ENCODE results near the gene VKORC1L1. TPM values are rescaled to one million over a fixed set of nuclear protein-coding genes. Genes with fewer than 3 reads are reported as not detected.
"Not testable (repeated sequence)": the region's sequence is repeated elsewhere in the genome, so short reads cannot be mapped to it uniquely, and the experiment has no call there.

VKORC1L1 gene
- total RNA-seq, 1 donor from 2014 or later = 31.0 TPM

- intact Hi-C loops (cut with micrococcal nuclease); H3K27me3 Mint-ChIP-seq; DNase-seq; H3K27ac Mint-ChIP-seq; H3K4me3 Mint-ChIP-seq; H3K4me1 Mint-ChIP-seq: not testable (repeated sequence)
- H3K9me3 Mint-ChIP-seq = peaks cover 13% of the 10 kb centered on the region
- H3K36me3 Mint-ChIP-seq (ENCODE audit: low read depth) = peaks cover 28% of the 10 kb centered on the region
Measured at GRCh38 chr7:65897289-65897688, 24.4 kb downstream of the VKORC1L1 start.

- Mint-ChIP-seq H3K36me3 (ENCODE audit: low read depth) (peaks cover 33% of the 10 kb centered on the region), H3K9me3 (peaks cover 16% of the 10 kb centered on the region)
- DNase-seq; H3K27me3 Mint-ChIP-seq; intact Hi-C loops (cut with micrococcal nuclease); H3K4me3 Mint-ChIP-seq; H3K4me1 Mint-ChIP-seq; H3K27ac Mint-ChIP-seq: not testable (repeated sequence)
Measured at GRCh38 chr7:65898677-65899447, 26.0 kb downstream of the VKORC1L1 start.

GRCh38 chr7:65902306-65902705 lies 29.4 kb downstream of the VKORC1L1 start:
- Mint-ChIP-seq H3K4me3 (no peak overlapping the region), H3K4me1 (peaks cover 4% of the 10 kb centered on the region), H3K9me3 (peaks cover 16% of the 10 kb centered on the region), H3K27me3 (no peaks in the 10 kb centered on the region), H3K27ac (no peak overlapping the region), H3K36me3 (ENCODE audit: low read depth) (peaks cover 42% of the 10 kb centered on the region)
- DNase-seq = no peak
- intact Hi-C loops (cut with micrococcal nuclease) = no loop called here

- intact Hi-C loops (cut with micrococcal nuclease) = no loop called here
- peaks cover 16% of the 10 kb centered on the region for H3K36me3 Mint-ChIP-seq (ENCODE audit: low read depth)
- peaks cover 6% of the 10 kb centered on the region for H3K4me1 Mint-ChIP-seq
- no peaks in the 10 kb centered on the region for H3K9me3 Mint-ChIP-seq
- H3K4me3 Mint-ChIP-seq = no peak overlapping the region
- H3K27me3 Mint-ChIP-seq = no peaks in the 10 kb centered on the region
- H3K27ac Mint-ChIP-seq = no peak overlapping the region
- DNase-seq = no peak
Measured at GRCh38 chr7:65907501-65908198, 34.8 kb downstream of the VKORC1L1 start.

GRCh38 chr7:65910237-65910636 lies 37.4 kb downstream of the VKORC1L1 start:
- no peak for DNase-seq
- Mint-ChIP-seq H3K36me3 (ENCODE audit: low read depth) (peaks cover 6% of the 10 kb centered on the region), H3K4me1 (peaks cover 6% of the 10 kb centered on the region), H3K4me3 (no peak overlapping the region), H3K9me3 (no peaks in the 10 kb centered on the region), H3K27ac (no peak overlapping the region), H3K27me3 (no peaks in the 10 kb centered on the region)
- intact Hi-C loops (cut with micrococcal nuclease) = no loop called here

- Mint-ChIP-seq H3K4me1 (peaks cover 9% of the 10 kb centered on the region), H3K4me3 (no peak overlapping the region), H3K27ac (no peak overlapping the region), H3K36me3 (ENCODE audit: low read depth) (peaks cover 7% of the 10 kb centered on the region), H3K27me3 (no peaks in the 10 kb centered on the region), H3K9me3 (no peaks in the 10 kb centered on the region)
- no peak for DNase-seq
- intact Hi-C loops (cut with micrococcal nuclease) = no loop called here
Measured at GRCh38 chr7:65912237-65912636, 39.4 kb downstream of the VKORC1L1 start.

- Mint-ChIP-seq H3K9me3 (no peaks in the 10 kb centered on the region), H3K4me1 (peaks cover 7% of the 10 kb centered on the region), H3K36me3 (ENCODE audit: low read depth) (peaks cover 7% of the 10 kb centered on the region), H3K4me3 (no peak overlapping the region), H3K27ac (no peak overlapping the region), H3K27me3 (no peaks in the 10 kb centered on the region)
- no peak for DNase-seq
- intact Hi-C loops (cut with micrococcal nuclease) = no loop called here
Measured at GRCh38 chr7:65915921-65916657, 43.2 kb downstream of the VKORC1L1 start.

GRCh38 chr7:65923316-65923715 lies 50.4 kb downstream of the VKORC1L1 start:
- Mint-ChIP-seq H3K9me3 (no peaks in the 10 kb centered on the region), H3K4me1 (peaks cover 2% of the 10 kb centered on the region), H3K36me3 (ENCODE audit: low read depth) (peaks cover 4% of the 10 kb centered on the region), H3K27me3 (no peaks in the 10 kb centered on the region), H3K27ac (no peak overlapping the region), H3K4me3 (no peak overlapping the region)
- intact Hi-C loops (cut with micrococcal nuclease) = no loop called here
- DNase-seq = no peak

- H3K4me1 Mint-ChIP-seq = peaks cover 2% of the 10 kb centered on the region
- no peak overlapping the region for H3K4me3 Mint-ChIP-seq
- H3K27me3 Mint-ChIP-seq = no peaks in the 10 kb centered on the region
- peaks cover 4% of the 10 kb centered on the region for H3K36me3 Mint-ChIP-seq (ENCODE audit: low read depth)
- no peak overlapping the region for H3K27ac Mint-ChIP-seq
- no peaks in the 10 kb centered on the region for H3K9me3 Mint-ChIP-seq
- intact Hi-C loops (cut with micrococcal nuclease) = no loop called here
- DNase-seq = no peak
Measured at GRCh38 chr7:65924193-65924592, 51.3 kb downstream of the VKORC1L1 start.

GRCh38 chr7:65925040-65925439 lies 52.2 kb downstream of the VKORC1L1 start:
- no peak overlapping the region for H3K4me3 Mint-ChIP-seq
- peaks cover 2% of the 10 kb centered on the region for H3K4me1 Mint-ChIP-seq
- H3K36me3 Mint-ChIP-seq (ENCODE audit: low read depth) = peaks cover 4% of the 10 kb centered on the region
- no peaks in the 10 kb centered on the region for H3K27me3 Mint-ChIP-seq
- no peak for DNase-seq
- no peaks in the 10 kb centered on the region for H3K9me3 Mint-ChIP-seq
- intact Hi-C loops (cut with micrococcal nuclease) = no loop called here
- no peak overlapping the region for H3K27ac Mint-ChIP-seq

GRCh38 chr7:65926588-65926987 lies 53.7 kb downstream of the VKORC1L1 start:
- peaks cover 2% of the 10 kb centered on the region for H3K4me1 Mint-ChIP-seq
- H3K27ac Mint-ChIP-seq = no peak overlapping the region
- DNase-seq = no peak
- H3K9me3 Mint-ChIP-seq = no peaks in the 10 kb centered on the region
- no peaks in the 10 kb centered on the region for H3K27me3 Mint-ChIP-seq
- H3K4me3 Mint-ChIP-seq = no peak overlapping the region
- peaks cover 4% of the 10 kb centered on the region for H3K36me3 Mint-ChIP-seq (ENCODE audit: low read depth)
- intact Hi-C loops (cut with micrococcal nuclease) = no loop called here

GRCh38 chr7:65927489-65928448 lies 54.9 kb downstream of the VKORC1L1 start:
- peaks cover 2% of the 10 kb centered on the region for H3K4me1 Mint-ChIP-seq

GRCh38 chr7:65931685-65932084 lies 58.8 kb downstream of the VKORC1L1 start:
- H3K27me3 Mint-ChIP-seq = no peaks in the 10 kb centered on the region
- peaks cover 2% of the 10 kb centered on the region for H3K4me1 Mint-ChIP-seq
- intact Hi-C loops (cut with micrococcal nuclease) = no loop called here
- H3K4me3 Mint-ChIP-seq = no peak overlapping the region
- no peak overlapping the region for H3K27ac Mint-ChIP-seq
- H3K9me3 Mint-ChIP-seq = no peaks in the 10 kb centered on the region
- peaks cover 3% of the 10 kb centered on the region for H3K36me3 Mint-ChIP-seq (ENCODE audit: low read depth)
- DNase-seq = no peak

More at GRCh38 chr7:65927489-65928448, 54.9 kb downstream of the VKORC1L1 start:
- no peaks in the 10 kb centered on the region for H3K9me3 Mint-ChIP-seq
- no peak for DNase-seq
- peaks cover 4% of the 10 kb centered on the region for H3K36me3 Mint-ChIP-seq (ENCODE audit: low read depth)
- no peaks in the 10 kb centered on the region for H3K27me3 Mint-ChIP-seq
- H3K4me3 Mint-ChIP-seq = no peak overlapping the region
- intact Hi-C loops (cut with micrococcal nuclease) = no loop called here
- no peak overlapping the region for H3K27ac Mint-ChIP-seq
